ENCODE data around the gene LRIG1.

- TF ChIP-seq CREB5 (CRISPR knock-in tag; IDR thresholded peaks at IDR 0.05; ENCODE audit: low read depth) (no peak), GLIS3 (CRISPR knock-in tag; IDR thresholded peaks at IDR 0.05) (no peak), RARB (CRISPR knock-in tag; IDR thresholded peaks at IDR 0.05) (no peak), CSDC2 (CRISPR knock-in tag; IDR thresholded peaks at IDR 0.05) (no peak), TOX (CRISPR knock-in tag; IDR thresholded peaks at IDR 0.05; ENCODE audit: borderline replicate concordance) (no peak), PPARA (CRISPR knock-in tag; IDR thresholded peaks at IDR 0.05; ENCODE audit: borderline replicate concordance) (no peak), BACH2 (CRISPR knock-in tag; IDR thresholded peaks at IDR 0.05; ENCODE audit: borderline replicate concordance) (no peak)
Measured at GRCh38 chr3:66456711-66457173, 44.1 kb downstream of the LRIG1 start.
